H1 (cell line): ENCODE results near the gene BAZ2B. TPM values are rescaled to one million over a fixed set of nuclear protein-coding genes. Genes with fewer than 3 reads are reported as not detected.

ENCODE experiments used
- BACH1 ChIP-seq: IDR thresholded peaks from 2 replicates; pipeline ENCODE4 v1.6.1; 2012; ENCODE audit warnings: low read length, improper control_type of control experiment
- CHD2 ChIP-seq: IDR thresholded peaks from 2 replicates; pipeline ENCODE4 v1.6.1; 2012; ENCODE audit warnings: low read length, improper control_type of control experiment
- HDAC6 ChIP-seq: IDR thresholded peaks from one replicate; pipeline ENCODE4 v1.7.1; 2012; ENCODE audit warnings: low read depth, mild to moderate bottlenecking, inconsistent platforms, low read length, moderate library complexity
- KDM5A ChIP-seq: fragments of 200-600 bp; IDR thresholded peaks from 2 replicates; pipeline ENCODE4 v1.7.1; 2012; ENCODE audit warnings: mild to moderate bottlenecking, low read length, inconsistent platforms, mixed read lengths
- polyA plus RNA-seq, 7 experiments: library from polyadenylated mRNA; depleted of rRNA in 3 of 7; stranded (reverse) in 5 of 7; unstranded in 2 of 7; fragments of >200 nt in 5 of 7; fragments of 200-250 nt in 2 of 7; gene quantifications; 1 replicate in 5 of 7; 2 replicates in 1 of 7; 4 replicates in 1 of 7; pipeline versions ENCODE4 v1.2.1 to v1.2.3, GENCODE V29; 2011 to 2013; ENCODE audit warnings: missing spikeins in 2 of 7, mixed read lengths in 2 of 7
- total RNA-seq: library from RNA; stranded (reverse); fragmentation: NEBNext Ultra II Directional; extraction: Animal tissue kit (Norgen Biotek cat#: 25700); gene quantifications from 2 replicates; pipeline ENCODE4 v1.2.1, GENCODE V29; 2021
- TF ChIP-seq, protein P1 (sequence below): IDR thresholded peaks from 2 replicates; pipeline ENCODE4 v1.6.1; 2012; ENCODE audit warnings: inconsistent platforms

The BAZ2B gene
- total and polyA plus RNA-seq, 2 of the 8 experiments (the other 6 are each of a cell fraction or from before 2014, with no cell fraction given), result 15.2 to 46.3 TPM

DNA sequence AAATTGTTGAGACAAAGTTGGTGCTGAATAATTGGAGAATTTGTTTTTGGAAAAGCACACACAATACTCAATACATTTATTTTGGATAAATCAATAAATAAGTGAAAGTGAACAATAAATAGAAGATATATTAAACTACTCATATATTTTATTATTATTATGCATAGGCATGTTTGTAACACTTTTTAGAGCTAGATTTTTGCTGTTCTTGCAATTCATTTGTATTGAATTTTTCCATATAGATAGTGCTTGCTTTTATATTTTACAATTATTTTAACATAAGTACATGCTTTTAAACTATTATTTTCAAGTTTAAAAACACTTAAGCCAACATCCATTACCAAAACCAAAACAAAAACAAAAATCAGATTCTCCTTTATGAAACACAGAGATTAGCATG is 43.9 kb downstream of the BAZ2B start (continued):
- TF ChIP-seq, protein P1, sequence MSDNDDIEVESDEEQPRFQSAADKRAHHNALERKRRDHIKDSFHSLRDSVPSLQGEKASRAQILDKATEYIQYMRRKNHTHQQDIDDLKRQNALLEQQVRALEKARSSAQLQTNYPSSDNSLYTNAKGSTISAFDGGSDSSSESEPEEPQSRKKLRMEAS, result no peak
- TF ChIP-seq BACH1 (no peak), CHD2 (no peak), KDM5A (no peak), HDAC6 (no peak)
